Left ventricle myocardium inferior (tissue), 1 donor: ENCODE data around the gene EPHB2. TPM values are rescaled to one million over a fixed set of nuclear protein-coding genes. Genes with fewer than 3 reads are reported as not detected.

Source experiments
- DNase-seq: peaks from one replicate; pipeline ENCODE4 v3.0.0-alpha.2; 2020
- H3K27ac ChIP-seq: fragments of 200-600 bp; replicated peaks from 2 replicates; pipeline ENCODE4 v1.8.0; 2021
- H3K27me3 ChIP-seq: fragments of 200-600 bp; 2 replicates; pipeline ENCODE4 v1.8.0; 2021; ENCODE audit warnings: low read depth
- H3K36me3 ChIP-seq: fragments of 200-600 bp; 2 replicates; pipeline ENCODE4 v1.8.0; 2021
- H3K4me1 ChIP-seq: fragments of 200-600 bp; 2 replicates; pipeline ENCODE4 v1.8.0; 2021
- H3K4me3 ChIP-seq: fragments of 200-600 bp; 2 replicates; pipeline ENCODE4 v1.8.0; 2021; ENCODE audit warnings: mild to moderate bottlenecking, moderate library complexity
- H3K9me3 ChIP-seq: fragments of 200-600 bp; replicated peaks from 2 replicates; pipeline ENCODE4 v1.8.0; 2021
- intact Hi-C: fragments of 100-400 bp; cut with micrococcal nuclease; formaldehyde crosslinking; loops from one replicate; pipeline ENCODE4 v1.11.0; 2022
- total RNA-seq: library from RNA; stranded (reverse); fragmentation: NEBNext Ultra II Directional; extraction: Animal tissue kit (Norgen Biotek cat#: 25700); gene quantifications from one replicate; pipeline ENCODE4 v1.2.1, GENCODE V29; 2021
- TF ChIP-seq, protein P1 (sequence below): fragments of 200-600 bp; IDR thresholded peaks from 2 replicates; pipeline ENCODE4 v1.8.0; 2021; ENCODE audit warnings: antibody characterized with exemption, mild to moderate bottlenecking, borderline replicate concordance
- donor health status: DM: no; HTN: yes; CAD: no; lungs with severe emphysema.

The EPHB2 gene
- total RNA-seq, 1 donor from 2014 or later = 2.0 TPM

DNA sequence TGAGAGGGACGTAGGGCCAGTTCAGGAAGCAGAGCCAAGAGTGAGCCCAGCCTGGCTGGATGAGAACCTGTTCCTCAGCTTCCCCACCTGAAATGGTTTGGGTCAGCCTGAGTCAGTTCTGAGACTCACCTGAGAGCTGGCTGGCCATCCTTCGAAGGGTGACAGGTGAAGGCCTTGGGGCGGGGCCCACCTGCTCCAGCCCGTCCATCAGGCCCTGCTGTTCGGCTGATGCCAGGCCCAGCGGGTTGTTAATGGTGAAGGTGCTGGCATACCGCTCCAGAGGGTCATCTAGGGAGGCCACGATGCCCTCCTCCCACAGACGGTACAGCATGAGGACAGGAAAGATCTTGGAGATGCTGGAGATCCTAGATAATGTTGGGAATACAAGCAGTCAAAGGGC is 247.9 kb downstream of the EPHB2 start:
- intact Hi-C loops = no loop called here

DNA sequence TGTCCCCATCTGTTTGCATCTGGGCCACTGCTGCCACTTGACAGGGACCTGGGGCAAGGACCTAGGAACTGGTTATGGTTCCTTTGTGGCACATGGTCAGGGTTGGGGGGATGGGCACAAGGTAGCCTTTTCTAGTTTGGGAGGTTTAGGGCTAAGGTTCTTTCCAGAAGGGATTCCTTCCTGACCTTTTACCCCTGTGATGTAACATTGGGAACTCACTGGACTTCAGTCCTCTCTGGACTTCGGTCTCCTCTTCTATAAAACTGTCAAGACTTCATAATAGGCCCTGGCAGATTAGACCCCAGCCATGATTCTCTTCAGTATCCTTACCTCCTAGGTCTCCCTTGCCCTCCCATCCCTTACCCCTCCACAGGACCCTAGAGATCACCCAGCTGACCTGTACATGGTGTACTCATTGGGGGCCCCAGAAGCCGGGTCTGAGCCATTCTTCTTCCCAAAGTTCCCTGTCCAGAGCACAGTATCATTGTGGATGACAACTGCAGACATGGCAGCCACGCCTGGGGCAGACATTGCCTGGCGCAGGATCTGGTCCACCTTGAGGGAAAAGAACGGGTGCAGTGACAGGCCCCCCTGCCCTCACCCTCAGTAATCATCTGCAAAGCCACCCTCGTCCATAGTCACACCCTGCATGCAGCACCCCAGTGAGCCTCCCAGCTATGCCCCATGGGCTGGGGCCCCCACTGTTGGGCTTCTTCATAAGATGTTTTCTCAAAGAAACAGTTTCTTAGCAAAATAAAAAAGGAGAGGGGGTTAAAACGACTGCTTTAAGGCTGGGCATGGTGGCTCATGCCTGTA is 249.1 kb downstream of the EPHB2 start:
- Histone ChIP-seq H3K36me3 (no peaks in the 10 kb centered on the region), H3K27me3 (peaks cover 60% of the 10 kb centered on the region), H3K4me3 (no peak overlapping the region), H3K27ac (no peak overlapping the region), H3K9me3 (no peaks in the 10 kb centered on the region), H3K4me1 (no peaks in the 10 kb centered on the region)
- DNase-seq = no peak
- intact Hi-C loops = no loop called here
- TF ChIP-seq, protein P1, sequence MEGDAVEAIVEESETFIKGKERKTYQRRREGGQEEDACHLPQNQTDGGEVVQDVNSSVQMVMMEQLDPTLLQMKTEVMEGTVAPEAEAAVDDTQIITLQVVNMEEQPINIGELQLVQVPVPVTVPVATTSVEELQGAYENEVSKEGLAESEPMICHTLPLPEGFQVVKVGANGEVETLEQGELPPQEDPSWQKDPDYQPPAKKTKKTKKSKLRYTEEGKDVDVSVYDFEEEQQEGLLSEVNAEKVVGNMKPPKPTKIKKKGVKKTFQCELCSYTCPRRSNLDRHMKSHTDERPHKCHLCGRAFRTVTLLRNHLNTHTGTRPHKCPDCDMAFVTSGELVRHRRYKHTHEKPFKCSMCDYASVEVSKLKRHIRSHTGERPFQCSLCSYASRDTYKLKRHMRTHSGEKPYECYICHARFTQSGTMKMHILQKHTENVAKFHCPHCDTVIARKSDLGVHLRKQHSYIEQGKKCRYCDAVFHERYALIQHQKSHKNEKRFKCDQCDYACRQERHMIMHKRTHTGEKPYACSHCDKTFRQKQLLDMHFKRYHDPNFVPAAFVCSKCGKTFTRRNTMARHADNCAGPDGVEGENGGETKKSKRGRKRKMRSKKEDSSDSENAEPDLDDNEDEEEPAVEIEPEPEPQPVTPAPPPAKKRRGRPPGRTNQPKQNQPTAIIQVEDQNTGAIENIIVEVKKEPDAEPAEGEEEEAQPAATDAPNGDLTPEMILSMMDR = no peak

More for the DNA sequence above, 247.9 kb downstream of the EPHB2 start:
- Histone ChIP-seq H3K36me3 (no peaks in the 10 kb centered on the region), H3K4me3 (no peak overlapping the region), H3K9me3 (no peaks in the 10 kb centered on the region), H3K27ac (no peak overlapping the region), H3K27me3 (peaks cover 61% of the 10 kb centered on the region), H3K4me1 (no peaks in the 10 kb centered on the region)
- no peak for DNase-seq
- TF ChIP-seq, protein P1 = no peak

DNA sequence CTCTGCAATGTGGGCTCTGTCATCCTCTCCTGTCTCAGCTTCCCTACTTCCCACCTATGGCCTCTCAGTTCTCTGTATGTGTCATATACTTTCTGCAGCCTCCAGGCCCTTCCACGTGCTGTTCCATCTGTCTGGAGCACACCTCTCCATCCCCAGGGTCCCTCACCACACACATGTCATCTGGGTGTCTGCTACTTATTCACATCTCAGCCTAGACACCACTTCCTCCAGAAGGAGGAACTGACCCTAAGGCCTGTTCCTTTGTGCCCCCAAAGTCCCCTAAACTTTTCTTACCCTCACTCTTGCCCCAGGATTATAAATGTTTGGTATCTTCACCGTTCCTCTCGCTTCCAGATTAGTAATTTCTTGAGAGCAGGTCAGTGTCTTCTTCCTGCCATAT is 251.9 kb downstream of the EPHB2 start:
- Histone ChIP-seq H3K27me3 (peaks cover 64% of the 10 kb centered on the region), H3K4me3 (no peak overlapping the region)
- intact Hi-C loops = no loop called here

DNA sequence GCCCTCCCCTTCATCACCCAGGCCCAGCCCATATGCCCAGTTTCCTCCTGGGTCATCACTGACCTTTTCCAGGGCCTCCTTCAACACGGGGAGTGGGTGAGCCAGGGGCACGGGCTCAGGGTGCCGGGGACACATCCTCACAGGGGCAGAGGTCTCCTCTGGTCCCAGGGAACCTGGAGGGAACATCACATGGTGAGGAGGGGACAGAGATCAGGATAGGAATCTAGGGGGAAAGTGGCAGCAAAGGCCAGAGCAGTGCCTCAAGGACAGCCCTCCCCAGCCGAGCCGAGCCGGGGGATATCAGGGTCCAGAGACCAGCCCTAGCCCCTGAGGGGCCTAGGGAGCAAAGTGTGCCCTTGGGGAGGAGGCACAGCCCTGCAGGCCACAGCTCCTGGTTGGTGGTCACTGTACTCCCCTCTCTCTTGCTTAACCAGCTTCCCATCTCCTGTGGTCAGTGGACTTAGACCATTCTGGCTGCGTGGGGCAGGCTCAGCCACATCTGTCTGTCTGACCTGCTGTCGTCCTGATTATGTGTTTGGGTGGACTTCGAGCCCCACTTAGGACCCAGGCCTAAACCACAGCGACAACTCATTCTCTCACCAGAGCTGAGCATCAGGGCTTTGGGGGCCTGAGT is 252.5 kb downstream of the EPHB2 start:
- intact Hi-C loops = no loop called here
- H3K36me3 ChIP-seq = no peaks in the 10 kb centered on the region

More for the DNA sequence above, 251.9 kb downstream of the EPHB2 start:
- DNase-seq = no peak
- H3K9me3 ChIP-seq = peaks cover 23% of the 10 kb centered on the region
- H3K4me1 ChIP-seq = no peaks in the 10 kb centered on the region
- TF ChIP-seq, protein P1 = no peak
- H3K27ac ChIP-seq = no peak overlapping the region
- H3K36me3 ChIP-seq = no peaks in the 10 kb centered on the region

DNA sequence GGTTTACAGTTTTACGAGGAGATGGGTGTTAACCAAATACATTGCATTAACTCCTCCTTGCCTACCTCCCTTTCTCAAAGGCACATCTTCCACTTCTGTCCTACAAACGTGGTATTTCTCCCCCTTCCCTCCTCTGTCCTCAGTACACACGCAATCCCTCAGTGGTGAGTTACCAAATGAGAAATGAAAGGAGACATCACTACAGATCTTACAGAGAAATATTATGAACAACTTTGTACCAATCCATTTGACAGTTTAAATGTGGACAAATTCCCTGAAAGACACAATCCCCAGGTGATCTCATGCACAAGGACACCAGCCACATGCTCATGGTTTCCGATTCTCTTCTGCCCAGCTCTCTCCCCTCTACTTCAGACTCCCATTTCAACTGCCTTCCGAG is 255.7 kb downstream of the EPHB2 start:
- H3K36me3 ChIP-seq = no peaks in the 10 kb centered on the region
- peaks cover 23% of the 10 kb centered on the region for H3K9me3 ChIP-seq
- intact Hi-C loops = no loop called here
- H3K27ac ChIP-seq = no peak overlapping the region
- TF ChIP-seq, protein P1 = no peak
- no peak for DNase-seq
- H3K27me3 ChIP-seq = peaks cover 79% of the 10 kb centered on the region
- H3K4me3 ChIP-seq = no peak overlapping the region
- peaks cover 3% of the 10 kb centered on the region for H3K4me1 ChIP-seq

More for the DNA sequence above, 252.5 kb downstream of the EPHB2 start:
- Histone ChIP-seq H3K4me3 (no peak overlapping the region), H3K27ac (no peak overlapping the region), H3K27me3 (peaks cover 64% of the 10 kb centered on the region), H3K9me3 (peaks cover 23% of the 10 kb centered on the region), H3K4me1 (no peaks in the 10 kb centered on the region)
- no peak for DNase-seq
- TF ChIP-seq, protein P1 = no peak
